K562 (cell line): ENCODE data around the gene ABCB6.

Source experiments
- EHMT2 ChIP-seq: fragments of 450-650 bp; IDR thresholded peaks from 2 replicates; pipeline ENCODE4 v1.6.1; 2018; ENCODE audit warnings: antibody characterized with exemption
- GATA2 ChIP-seq: sonication (generic); formaldehyde crosslinking; IDR thresholded peaks from 2 replicates; pipeline ENCODE4 v1.4.0; 2020; ENCODE audit warnings: mild to moderate bottlenecking, missing genetic modification reagents
- MTA3 ChIP-seq: fragments of 450-650 bp; formaldehyde crosslinking; IDR thresholded peaks from 2 replicates; pipeline ENCODE4 v1.6.1; 2017; ENCODE audit warnings: mild to moderate bottlenecking, borderline replicate concordance
- POLR2A ChIP-seq: fragments of 450-650 bp; conservative IDR thresholded peaks from 2 replicates; pipeline ENCODE4 v1.6.1; 2016
- RBM34 ChIP-seq: fragments of 200-400 bp; formaldehyde crosslinking; IDR thresholded peaks from 2 replicates; pipeline ENCODE4 v1.6.1; 2018; ENCODE audit warnings: low read length, borderline replicate concordance; ENCODE audit not compliant: insufficient read depth
- RCOR1 ChIP-seq, 2 experiments: IDR thresholded peaks; 2 replicates each; pipeline ENCODE4 v1.6.1; 2012; ENCODE audit warnings: low read depth in 2 of 2, low read length in 2 of 2, borderline replicate concordance in 1 of 2, improper control_type of control experiment in 1 of 2
- TEAD4 ChIP-seq, 2 experiments: sonication (generic) in 1 of 2; formaldehyde crosslinking in 1 of 2; IDR thresholded peaks; 2 replicates each; pipeline versions ENCODE4 v1.6.1 to v1.8.0; 2012 to 2022; ENCODE audit warnings: borderline replicate concordance in 1 of 2, inconsistent platforms in 1 of 2, low read length in 1 of 2, mild to moderate bottlenecking in 1 of 2, missing genetic modification reagents in 1 of 2
- U2AF1 ChIP-seq: fragments of 200-400 bp; formaldehyde crosslinking; optimal IDR thresholded peaks from 2 replicates; pipeline ENCODE3; 2017; ENCODE audit warnings: mild to moderate bottlenecking, low read depth, low read length, moderate library complexity
- ZNF76 ChIP-seq: fragments of 250-450 bp; sonication (Bioruptor Pico); IDR thresholded peaks from 2 replicates; pipeline ENCODE4 v1.4.0; 2020; ENCODE audit warnings: mild to moderate bottlenecking, moderate library complexity, borderline replicate concordance
- TF ChIP-seq, protein P1 (sequence below): sonication (generic); formaldehyde crosslinking; IDR thresholded peaks from 2 replicates; pipeline ENCODE4 v1.8.0; 2022; ENCODE audit warnings: mild to moderate bottlenecking, low read depth, missing genetic modification reagents
- TF ChIP-seq, protein P2 (sequence below): sonication (generic); formaldehyde crosslinking; IDR thresholded peaks from 2 replicates; pipeline ENCODE4 v1.8.1; 2022; ENCODE audit warnings: missing genetic modification reagents
- TF ChIP-seq, protein P3 (sequence below): fragments of 250-450 bp; sonication (Bioruptor Pico); IDR thresholded peaks from 2 replicates; pipeline ENCODE4 v1.5.0; 2020; ENCODE audit warnings: mild to moderate bottlenecking, borderline replicate concordance
- TF ChIP-seq, protein P4 (sequence below): sonication (generic); formaldehyde crosslinking; IDR thresholded peaks from 2 replicates; pipeline ENCODE4 v1.4.0; 2020; ENCODE audit warnings: mild to moderate bottlenecking, missing genetic modification reagents

DNA sequence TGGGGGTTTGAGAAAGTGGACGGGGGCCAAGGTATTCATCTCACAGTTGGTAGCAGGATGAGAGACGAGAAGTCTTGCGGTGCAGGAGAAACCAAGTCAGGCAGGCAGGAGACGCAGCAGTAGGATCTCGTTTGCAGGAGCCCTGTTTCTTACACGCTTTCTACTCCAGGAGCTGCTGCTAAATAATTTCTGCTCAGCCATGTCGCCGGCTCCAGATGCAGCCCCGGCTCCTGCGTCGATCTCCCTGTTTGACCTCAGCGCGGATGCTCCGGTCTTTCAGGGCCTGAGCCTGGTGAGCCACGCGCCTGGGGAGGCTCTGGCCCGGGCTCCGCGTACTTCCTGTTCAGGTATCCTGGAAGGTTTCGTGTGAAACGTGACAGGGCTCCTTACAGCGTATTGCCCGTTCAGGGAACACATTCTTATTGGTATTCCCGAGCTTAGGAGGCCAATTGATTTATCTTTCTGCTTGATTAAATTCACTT is 11.3 kb upstream of the ABCB6 start:
- TF ChIP-seq ZNF76 = no peak
- TF ChIP-seq, protein P1, sequence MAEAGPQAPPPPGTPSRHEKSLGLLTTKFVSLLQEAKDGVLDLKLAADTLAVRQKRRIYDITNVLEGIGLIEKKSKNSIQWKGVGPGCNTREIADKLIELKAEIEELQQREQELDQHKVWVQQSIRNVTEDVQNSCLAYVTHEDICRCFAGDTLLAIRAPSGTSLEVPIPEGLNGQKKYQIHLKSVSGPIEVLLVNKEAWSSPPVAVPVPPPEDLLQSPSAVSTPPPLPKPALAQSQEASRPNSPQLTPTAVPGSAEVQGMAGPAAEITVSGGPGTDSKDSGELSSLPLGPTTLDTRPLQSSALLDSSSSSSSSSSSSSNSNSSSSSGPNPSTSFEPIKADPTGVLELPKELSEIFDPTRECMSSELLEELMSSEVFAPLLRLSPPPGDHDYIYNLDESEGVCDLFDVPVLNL = no peak
- no peak for TF ChIP-seq EHMT2
- TF ChIP-seq GATA2 (CRISPR knock-in tag) = no peak
- TF ChIP-seq U2AF1 = no peak
- TF ChIP-seq, protein P2, sequence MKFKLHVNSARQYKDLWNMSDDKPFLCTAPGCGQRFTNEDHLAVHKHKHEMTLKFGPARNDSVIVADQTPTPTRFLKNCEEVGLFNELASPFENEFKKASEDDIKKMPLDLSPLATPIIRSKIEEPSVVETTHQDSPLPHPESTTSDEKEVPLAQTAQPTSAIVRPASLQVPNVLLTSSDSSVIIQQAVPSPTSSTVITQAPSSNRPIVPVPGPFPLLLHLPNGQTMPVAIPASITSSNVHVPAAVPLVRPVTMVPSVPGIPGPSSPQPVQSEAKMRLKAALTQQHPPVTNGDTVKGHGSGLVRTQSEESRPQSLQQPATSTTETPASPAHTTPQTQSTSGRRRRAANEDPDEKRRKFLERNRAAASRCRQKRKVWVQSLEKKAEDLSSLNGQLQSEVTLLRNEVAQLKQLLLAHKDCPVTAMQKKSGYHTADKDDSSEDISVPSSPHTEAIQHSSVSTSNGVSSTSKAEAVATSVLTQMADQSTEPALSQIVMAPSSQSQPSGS = no peak
- TF ChIP-seq TEAD4 (IDR thresholded peaks at IDR 0.05; ENCODE audit: low read length) = no peak
- TF ChIP-seq TEAD4 (CRISPR knock-in tag; IDR thresholded peaks at IDR 0.05; ENCODE audit: borderline replicate concordance) = no peak
- no peak for TF ChIP-seq POLR2A
- TF ChIP-seq RBM34 = no peak
- no peak for TF ChIP-seq MTA3
- TF ChIP-seq, protein P3, sequence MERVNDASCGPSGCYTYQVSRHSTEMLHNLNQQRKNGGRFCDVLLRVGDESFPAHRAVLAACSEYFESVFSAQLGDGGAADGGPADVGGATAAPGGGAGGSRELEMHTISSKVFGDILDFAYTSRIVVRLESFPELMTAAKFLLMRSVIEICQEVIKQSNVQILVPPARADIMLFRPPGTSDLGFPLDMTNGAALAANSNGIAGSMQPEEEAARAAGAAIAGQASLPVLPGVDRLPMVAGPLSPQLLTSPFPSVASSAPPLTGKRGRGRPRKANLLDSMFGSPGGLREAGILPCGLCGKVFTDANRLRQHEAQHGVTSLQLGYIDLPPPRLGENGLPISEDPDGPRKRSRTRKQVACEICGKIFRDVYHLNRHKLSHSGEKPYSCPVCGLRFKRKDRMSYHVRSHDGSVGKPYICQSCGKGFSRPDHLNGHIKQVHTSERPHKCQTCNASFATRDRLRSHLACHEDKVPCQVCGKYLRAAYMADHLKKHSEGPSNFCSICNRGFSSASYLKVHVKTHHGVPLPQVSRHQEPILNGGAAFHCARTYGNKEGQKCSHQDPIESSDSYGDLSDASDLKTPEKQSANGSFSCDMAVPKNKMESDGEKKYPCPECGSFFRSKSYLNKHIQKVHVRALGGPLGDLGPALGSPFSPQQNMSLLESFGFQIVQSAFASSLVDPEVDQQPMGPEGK = no peak
- TF ChIP-seq RCOR1 (IDR thresholded peaks at IDR 0.05; ENCODE audit: borderline replicate concordance in 1 of 2, low read depth in 2 of 2, low read length in 2 of 2) = no peak
- TF ChIP-seq, protein P4, sequence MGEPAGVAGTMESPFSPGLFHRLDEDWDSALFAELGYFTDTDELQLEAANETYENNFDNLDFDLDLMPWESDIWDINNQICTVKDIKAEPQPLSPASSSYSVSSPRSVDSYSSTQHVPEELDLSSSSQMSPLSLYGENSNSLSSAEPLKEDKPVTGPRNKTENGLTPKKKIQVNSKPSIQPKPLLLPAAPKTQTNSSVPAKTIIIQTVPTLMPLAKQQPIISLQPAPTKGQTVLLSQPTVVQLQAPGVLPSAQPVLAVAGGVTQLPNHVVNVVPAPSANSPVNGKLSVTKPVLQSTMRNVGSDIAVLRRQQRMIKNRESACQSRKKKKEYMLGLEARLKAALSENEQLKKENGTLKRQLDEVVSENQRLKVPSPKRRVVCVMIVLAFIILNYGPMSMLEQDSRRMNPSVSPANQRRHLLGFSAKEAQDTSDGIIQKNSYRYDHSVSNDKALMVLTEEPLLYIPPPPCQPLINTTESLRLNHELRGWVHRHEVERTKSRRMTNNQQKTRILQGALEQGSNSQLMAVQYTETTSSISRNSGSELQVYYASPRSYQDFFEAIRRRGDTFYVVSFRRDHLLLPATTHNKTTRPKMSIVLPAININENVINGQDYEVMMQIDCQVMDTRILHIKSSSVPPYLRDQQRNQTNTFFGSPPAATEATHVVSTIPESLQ (CRISPR knock-in tag) = no peak
